ENCODE results near the gene LIN37.

- TF ChIP-seq CTCF (IDR thresholded peaks at IDR 0.05; ENCODE audit: insufficient read depth, low read length, poor library complexity, severe bottlenecking) = no peak
- no peak for TF ChIP-seq EZH2phosphoT487 (conservative IDR thresholded peaks at IDR 0.05; ENCODE audit: low read length)
Observed at GRCh38 chr19:35719402-35720162, 28.8 kb upstream of the LIN37 start.
